Stimulated activated CD4-positive, alpha-beta T cell treated with anti-CD3 and anti-CD28 coated beads, Interleukin-12 subunit alpha, Interleukin-12 subunit beta, amount 100 ng/mL, for 48 hours (primary cell): ENCODE data around the gene MBOAT2.

Experiments used
- DNase-seq, 3 donors: peaks; one replicate each; pipeline ENCODE4 v3.0.0-alpha.2; 2020; ENCODE audit warnings: low read depth in 2 of 3, low spot score in 1 of 3

MBOAT2 gene

DNA sequence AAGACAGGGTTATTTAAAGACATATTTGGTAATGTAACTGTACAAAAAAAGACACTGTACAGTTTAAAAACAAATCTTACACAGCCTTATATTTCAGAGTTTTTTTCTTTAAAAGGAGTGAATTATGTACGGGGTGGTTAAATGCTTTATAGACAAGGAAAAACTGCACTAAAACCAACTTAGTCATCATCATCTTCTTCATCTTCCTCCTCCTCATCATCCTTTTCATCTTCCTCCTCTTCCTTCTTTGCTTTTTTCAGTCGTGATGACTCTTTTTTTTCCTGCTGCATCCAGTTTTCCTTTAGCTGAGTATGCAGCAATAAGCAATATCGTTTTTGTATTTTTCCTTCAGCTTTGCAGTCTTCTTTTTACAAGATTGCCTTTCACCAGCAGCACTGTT, 14.6 kb upstream of the MBOAT2 start:
- DNase-seq, result no peak

DNA sequence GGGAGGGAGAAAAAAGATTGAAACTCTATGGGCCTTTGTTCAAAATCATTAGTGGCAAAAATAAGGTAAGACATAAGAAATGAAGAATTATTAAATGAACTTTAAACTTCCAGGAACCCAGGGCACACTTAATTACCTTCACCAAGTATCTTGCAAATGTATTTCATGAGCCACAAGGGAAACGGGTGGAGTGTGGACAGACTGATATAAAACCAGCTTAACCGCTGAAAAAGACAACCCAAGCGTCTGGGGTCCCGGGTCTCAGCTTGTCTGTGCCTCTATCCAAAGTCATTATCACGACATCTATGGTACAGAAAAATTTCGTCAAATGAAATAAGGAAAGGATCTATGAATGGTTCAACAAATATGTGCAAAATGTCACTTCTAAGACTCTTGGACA, 13.9 kb upstream of the MBOAT2 start:
- no peak for DNase-seq

DNA sequence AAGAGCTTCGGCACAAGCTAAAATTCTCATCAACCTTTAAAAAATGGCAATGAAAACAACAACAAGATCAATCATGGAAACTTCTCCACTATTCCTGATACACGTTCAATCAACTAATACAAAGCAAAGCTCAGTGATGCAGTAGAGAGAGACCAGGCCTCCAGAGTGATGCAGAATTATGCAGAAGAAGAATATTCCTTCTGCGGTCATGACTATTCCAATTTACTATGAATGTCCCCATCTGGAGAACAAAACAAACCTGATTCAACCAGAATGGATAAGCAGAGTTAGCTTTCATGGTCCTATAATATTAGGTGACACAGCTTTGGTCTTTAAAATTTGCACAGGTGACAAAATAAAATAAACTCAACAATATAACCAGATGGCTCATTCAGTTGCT, 12.5 kb upstream of the MBOAT2 start:
- DNase-seq, result no peak

DNA sequence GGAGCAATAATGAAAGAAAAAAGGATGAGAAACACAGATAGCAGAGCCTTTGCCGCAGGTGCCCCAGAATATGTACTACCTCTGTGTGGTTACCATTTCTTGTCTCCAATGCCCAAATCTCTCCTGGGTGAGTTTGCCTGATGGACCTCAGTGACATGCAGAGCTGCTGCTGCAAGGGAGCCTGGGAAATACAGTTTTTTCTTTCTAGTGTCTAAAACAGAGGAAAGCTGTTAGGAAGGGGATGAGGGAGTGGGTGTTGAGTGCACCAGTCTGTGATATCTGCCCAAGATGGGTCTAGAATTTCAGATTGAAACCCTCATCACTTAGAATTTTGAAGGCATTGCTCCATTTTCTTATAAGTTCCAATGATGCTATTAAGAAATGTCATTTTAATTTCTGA, 9.9 kb upstream of the MBOAT2 start:
- DNase-seq, result no peak

DNA sequence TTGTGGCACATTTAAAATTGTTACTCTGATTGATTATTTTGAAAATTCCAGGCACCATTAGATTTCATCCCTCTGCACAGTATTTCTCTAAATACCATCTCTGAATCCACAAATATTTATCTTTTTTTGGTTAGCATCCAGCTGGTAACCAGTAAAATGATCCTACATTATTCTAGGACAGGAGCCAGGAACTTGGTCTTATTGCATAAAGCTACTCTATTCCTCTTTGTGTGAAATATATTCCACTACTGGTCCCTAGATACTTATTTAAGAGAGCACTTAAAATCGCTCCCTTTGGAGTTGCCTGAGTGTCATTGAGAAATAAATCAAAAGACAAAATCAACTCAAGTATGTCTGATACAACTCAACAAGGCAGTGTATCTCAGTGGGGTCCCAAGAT, 7.4 kb upstream of the MBOAT2 start:
- no peak for DNase-seq

DNA sequence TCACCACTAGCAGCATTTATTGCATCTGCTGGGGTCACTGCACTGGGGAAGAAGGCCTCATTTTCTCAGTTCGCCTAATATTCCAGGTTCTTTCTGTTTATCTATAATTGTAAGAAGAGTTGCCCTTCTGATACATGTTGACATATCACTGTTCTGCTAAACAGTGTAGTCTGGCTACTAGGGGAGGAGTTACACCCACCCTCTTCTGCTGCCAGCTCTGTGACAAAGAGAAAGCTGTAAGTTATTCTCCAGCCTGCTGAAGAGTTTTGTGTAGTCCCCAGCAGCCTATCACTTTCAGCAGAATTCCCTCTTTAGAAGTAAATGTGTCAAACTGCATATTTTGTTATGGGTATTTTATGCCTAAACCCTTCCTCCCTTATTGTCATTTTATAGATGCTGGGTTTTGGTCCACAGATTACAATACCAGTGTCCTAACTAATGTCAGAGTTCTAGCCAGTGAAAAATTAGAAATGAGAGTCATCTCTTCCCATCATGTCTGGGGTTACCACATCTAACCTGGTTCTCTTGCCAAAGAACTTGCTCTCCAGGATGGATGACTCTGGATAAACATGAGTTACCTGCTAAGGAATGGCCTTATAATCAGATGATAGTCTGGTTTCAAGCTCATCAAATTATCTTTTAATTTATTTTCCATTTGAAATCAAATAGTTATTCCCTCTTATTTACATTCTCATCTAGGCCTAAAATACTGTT, 5.6 kb upstream of the MBOAT2 start:
- DNase-seq, result no peak

DNA sequence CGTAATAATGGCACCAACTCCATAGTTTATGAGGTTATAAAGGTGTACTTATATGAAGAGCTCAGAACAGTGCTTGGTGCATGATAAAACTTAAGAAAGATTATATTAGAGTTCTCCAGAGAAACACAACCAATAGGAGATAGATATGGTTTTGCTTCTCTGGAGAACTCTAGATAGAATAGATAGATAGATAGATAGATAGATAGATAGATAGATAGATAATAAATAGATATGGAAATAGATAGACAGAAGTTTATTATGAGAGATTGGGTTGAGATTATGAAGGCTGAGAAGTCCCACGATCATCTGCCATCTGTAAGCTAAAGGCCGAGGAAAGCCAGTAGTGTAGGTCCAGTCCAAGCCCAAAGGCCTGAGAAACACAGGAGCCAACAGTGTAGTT, 2.9 kb upstream of the MBOAT2 start:
- DNase-seq, result no peak

DNA sequence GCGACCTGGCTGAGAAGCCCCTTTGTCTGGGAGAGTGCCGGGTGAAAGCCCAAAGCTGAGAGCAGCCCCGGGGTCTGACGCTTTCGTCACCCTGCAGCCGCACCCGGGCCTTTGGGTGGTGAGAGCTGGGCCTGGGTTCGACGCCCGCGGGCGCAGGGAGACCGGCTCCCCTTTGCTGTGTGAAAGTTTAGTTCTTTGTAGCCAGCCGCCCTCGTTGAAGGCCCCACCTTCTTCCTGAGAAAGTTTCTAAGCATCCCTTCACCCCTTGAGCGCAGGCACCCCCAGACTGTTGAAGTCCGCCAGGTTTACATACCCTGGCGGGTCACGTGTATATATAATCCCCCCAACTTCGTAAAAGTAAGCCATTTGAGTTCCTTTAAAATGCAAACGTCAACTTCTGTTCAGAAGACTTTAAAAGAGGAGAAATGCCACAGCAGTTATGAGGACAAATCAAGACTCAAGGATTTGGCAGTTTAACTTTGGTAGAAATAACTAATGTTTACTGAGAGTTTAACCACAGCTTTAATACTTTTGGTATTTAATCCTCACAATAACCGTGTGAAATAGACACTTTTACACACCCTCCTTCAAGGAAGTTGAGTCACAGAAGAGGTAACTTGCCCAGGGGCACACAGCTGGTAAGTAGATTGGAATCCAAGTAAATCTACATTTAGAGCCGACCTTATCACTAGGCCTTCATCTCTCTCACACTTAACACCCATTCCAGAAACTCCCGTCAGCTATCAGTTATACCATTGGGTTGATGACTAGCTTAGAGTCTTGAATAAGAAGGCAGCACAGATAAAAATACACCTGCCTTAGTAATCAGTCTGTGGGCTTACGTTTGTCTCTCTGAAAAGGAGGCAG, 1.1 kb upstream of the MBOAT2 start:
- DNase-seq, result no peak

DNA sequence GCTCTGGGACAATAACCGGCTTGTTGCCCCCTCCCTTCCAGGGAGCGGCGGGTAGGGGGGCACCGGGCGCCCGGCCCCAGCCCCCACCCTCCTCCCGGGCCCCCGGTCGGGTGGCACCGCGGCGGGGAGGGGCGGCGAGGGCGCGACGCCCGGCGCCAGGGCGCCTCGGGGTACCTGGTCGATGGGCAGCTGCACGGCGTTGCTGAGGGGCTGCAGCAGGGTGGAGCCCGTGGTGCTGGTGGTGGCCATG, 193 bp downstream of the MBOAT2 start:
- no peak for DNase-seq

DNA sequence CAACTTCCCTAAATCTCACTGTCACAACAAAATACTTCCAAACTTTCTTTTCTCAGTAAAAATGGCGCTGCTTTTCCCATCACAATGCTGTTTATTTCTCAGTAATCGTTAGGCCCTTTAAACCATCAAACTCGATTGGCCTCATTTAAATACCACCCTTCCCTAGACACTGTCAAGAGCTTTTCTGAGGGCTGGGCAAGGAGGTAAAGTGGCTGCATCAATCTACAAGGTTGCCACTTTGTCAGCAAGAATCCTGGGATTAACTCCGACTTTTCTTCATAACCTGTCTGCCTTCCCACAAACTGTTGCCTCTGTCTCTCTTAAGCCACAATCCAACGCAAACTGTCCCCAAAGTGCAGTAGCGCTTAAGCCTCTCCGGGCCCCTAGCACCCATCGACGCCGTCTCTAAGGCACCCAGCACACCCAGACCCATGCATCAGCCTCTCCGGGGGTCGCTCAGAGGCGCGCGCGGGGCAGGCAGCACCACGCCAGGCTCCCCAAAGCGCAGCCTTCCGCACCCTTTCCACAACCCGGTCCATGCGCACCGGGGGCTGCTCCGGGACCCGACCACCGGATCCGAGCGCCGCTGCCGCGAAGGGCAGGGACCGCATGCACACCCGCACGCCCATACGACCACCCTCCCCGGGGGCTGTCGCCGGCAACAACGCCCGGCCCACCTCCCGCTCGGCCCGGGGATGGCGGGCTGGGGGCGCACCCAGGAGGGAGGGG, 683 bp downstream of the MBOAT2 start:
- no peak for DNase-seq

DNA sequence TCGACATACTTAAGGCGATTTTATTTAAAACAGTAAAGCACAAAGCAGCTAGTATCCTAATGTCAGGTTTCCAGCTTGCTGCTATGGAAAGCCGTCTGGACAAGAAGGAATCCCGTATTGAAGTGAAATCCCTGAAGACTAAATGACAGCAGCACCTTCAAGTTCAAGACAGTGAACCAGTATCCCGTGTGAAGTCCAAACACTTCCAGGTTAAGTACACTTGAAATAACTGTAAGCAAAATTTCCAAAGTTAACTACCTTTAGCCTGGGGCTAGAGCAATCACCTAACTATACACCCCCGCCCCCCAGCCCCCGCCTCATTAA, 1.2 kb downstream of the MBOAT2 start:
- DNase-seq, result no peak

DNA sequence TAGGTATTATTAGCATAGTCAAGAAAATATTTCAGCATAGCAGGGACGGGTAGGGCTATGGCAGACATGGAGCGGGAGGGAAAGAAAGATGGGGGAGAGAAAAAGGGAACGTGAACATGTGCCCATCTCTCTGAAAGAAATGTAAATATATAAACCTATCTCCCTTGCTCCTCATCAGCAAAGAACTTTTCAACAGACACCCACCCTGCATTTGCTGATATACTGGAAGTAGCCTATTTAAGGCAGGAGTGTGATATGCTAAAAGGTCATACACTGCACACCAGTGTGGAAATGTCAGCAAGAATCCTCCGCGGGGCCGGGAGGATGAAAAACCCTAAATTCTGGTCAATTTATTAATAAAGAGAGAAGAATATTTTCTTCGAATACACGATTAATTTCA, 1.7 kb downstream of the MBOAT2 start:
- DNase-seq, result no peak

DNA sequence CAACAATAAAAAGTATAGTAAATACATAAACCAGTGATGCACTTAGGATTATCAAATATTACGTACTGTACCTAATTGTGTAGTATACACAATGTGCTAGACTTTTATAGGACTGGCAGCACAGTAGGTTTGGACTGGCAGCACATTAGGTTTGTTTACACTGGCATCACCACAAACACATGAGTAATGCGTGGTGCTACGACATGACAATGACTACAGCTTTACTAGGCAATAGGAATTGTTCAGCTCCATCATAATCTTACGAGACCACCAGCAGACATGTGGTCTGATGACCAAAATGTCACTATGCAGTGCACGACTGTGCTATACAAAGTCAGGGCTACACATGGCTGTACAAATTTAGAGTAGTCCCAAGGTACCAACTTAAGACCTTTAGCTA, 2.3 kb downstream of the MBOAT2 start:
- DNase-seq, result no peak

DNA sequence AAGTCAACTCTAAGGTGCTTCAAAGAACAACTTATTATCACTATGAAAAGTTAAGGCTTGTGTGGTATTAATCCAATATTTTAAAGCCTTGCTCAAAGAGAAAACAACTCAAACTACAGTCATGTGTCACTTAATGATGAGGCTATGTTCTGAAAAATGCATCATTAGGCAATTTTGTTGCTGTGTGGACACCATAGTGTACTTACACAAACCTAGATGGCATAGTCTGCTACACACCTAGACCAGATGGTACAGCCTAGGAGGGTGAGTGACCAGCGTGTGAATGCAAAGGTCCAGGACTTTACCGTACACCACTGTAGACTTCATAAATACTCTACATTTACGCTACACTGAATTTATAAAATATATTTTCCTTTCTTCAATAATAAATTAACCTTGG, 3.0 kb downstream of the MBOAT2 start:
- DNase-seq, result no peak

DNA sequence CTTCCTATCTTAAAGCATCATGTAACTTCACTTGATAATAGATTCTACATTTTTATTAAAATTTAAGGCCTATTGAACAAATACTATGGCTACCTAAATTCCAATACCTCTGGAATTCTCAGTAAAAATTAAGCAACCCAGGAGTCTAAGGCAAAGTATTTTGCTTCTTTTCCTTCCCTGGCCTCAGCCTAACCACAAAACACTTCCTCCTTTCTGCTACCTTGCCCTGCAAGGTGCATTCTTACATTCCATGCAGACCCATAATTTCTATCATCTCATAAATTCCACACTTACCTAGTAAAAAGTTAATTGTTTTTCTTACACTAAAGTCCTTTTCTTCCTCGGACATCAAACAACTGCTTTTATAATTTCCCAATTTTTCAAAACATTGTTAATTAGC, 3.7 kb downstream of the MBOAT2 start:
- DNase-seq, result no peak

DNA sequence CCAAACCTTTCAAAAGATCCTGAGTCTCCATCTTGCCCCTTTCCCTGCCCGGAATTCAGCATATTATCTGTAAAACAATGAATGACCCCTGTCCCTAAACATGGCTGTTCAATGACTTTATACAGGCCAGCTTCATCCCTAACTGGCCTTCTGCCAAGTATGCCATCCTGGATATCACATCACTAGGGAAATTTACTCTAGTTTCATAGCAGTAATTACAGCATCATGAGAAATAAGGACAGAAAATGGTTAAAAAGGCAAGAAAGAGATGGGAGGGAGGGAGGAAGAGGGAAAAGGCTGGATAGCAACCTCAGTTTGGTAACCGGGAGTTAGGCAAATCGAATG, 4.4 kb downstream of the MBOAT2 start:
- DNase-seq, result no peak

DNA sequence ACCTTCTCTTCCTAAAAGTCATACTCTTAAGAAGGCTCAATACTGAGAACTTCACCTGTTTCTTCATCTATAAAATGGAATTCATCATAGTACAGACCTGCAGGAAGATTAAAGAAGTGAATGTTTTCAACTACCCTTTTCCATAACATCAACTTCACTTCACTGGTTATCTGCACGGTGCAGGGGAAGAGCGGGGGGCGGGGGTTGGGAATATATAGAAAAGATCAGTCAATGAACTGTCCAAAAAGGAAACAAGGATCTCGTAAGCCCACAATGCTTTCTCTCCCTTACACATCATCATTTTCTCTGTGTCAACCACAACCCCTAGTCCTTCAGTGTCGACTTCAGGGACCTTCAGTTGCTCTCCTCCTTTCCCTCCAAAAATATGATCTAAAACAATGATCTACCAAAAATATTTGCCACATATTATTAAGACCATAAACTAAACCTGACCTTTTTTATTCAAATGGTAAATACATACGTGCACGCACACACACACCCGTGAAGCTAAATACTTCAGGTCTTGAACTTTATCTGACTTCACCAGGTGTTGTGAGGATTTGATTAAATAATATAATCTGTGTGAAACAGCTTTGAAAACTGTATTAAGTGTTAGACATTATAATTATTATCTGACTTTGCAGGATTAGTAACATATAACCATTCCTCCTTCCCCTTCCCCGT, 4.9 kb downstream of the MBOAT2 start:
- DNase-seq, result no peak

DNA sequence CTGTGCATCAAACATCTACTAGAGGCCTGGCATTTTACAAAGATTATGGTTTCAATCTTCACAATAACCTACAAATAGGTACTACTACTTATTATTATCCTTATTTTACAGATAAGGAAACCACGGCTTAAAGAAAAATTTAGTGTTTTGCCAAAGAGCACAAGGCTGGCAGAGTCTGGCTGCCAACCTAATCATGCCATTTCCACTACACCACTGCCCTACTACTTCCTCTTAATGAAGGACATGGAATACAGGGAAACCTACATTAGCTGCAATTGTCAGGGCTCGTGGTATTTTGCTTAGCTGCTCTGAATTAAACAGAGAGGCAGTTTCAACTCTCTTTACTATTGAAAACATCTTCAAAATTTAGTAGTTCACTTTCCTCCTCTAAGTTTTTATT, 5.9 kb downstream of the MBOAT2 start:
- DNase-seq, result no peak

DNA sequence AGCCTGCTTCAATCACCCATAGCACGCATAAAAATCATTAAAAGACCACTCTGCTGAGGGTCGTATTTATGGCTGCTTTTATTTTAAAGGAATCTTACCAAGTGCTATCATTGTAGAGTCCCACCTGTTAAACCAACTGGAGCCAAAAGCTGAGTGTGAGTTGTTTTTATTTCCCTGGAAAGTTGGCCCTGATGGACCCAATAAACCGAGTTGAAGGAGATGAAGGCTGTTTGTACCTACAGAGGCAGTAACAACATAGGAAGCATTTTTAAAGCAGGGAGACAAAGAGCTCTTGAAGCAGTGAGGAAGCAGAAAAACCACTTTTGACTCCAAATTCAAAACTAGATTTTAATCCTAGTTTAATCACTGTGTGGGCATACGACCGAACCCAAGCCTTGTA, 6.4 kb downstream of the MBOAT2 start:
- no peak for DNase-seq

DNA sequence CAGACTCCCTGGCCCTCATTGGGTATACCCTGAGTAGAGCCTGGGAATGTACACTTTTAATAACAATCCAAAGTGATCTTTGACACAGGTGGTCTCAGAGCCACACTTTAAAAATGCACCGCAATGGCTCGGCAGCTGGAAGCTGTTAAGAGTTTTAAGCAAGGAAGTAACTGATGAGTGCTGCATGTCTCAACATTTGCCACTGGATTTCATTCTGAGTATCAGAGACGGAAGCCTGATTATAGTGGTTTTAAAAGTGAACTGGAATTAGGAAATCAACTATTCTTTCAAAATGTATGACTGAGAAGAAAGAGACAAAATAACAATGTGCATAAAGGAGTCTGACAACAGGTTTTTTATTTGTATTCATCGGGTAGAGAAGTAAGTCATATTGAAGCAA, 7.5 kb downstream of the MBOAT2 start:
- no peak for DNase-seq

DNA sequence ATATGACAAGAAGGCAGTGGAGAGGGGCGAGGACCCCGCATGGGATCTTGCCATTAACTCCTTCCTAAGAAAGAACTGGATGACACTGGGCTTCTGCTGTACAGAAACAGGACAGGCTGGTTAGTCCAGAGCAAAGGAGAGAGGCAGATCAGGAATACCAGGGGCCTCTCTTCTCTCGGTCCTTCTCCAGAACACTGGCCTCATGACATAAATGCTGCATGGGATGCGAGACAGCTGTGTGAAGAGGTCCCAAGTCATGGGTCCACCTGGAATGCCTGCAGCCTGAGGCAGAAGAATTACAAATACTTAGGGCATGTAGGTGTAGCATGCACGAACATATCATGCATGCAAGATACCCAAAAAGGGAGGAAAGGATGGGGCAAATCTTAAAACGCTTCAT, 9.1 kb downstream of the MBOAT2 start:
- DNase-seq, result no peak

DNA sequence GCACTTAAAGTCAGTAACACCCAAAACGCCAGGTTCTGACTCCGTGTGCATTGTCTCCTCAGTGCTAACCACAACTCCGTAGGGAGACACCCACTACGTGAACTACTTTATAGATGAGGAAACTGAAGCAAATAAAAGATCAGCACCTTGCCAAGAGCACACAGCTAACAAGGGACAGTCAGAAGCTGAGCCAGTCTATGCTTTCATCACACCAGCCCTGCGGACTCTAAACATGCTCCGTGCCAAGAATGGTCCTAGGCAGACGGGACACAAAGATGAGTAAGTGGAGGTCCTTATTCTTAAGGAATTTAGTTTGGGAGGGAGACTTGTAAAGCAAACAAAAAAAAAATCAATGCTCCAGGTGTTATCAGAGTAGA, 9.6 kb downstream of the MBOAT2 start:
- no peak for DNase-seq
